Fibroblast of mammary gland (primary cell): Measurements from ENCODE around the gene MYBPHL.

Experiments
- DNase-seq: peaks from one replicate; pipeline ENCODE4 v3.0.0-alpha.2; 2010; ENCODE audit warnings: low read depth
- H3K4me3 ChIP-seq: 2 replicates; pipeline ENCODE4 v1.5.1; 2011; ENCODE audit warnings: low read depth, mild to moderate bottlenecking, low read length, moderate library complexity; ENCODE audit not compliant: control insufficient read depth
- TF ChIP-seq, protein P1 (sequence below): conservative IDR thresholded peaks from 2 replicates; pipeline ENCODE4 v1.5.1; 2011; ENCODE audit warnings: low read depth, low read length, inconsistent platforms; ENCODE audit not compliant: control insufficient read depth, insufficient read depth

The MYBPHL gene

DNA sequence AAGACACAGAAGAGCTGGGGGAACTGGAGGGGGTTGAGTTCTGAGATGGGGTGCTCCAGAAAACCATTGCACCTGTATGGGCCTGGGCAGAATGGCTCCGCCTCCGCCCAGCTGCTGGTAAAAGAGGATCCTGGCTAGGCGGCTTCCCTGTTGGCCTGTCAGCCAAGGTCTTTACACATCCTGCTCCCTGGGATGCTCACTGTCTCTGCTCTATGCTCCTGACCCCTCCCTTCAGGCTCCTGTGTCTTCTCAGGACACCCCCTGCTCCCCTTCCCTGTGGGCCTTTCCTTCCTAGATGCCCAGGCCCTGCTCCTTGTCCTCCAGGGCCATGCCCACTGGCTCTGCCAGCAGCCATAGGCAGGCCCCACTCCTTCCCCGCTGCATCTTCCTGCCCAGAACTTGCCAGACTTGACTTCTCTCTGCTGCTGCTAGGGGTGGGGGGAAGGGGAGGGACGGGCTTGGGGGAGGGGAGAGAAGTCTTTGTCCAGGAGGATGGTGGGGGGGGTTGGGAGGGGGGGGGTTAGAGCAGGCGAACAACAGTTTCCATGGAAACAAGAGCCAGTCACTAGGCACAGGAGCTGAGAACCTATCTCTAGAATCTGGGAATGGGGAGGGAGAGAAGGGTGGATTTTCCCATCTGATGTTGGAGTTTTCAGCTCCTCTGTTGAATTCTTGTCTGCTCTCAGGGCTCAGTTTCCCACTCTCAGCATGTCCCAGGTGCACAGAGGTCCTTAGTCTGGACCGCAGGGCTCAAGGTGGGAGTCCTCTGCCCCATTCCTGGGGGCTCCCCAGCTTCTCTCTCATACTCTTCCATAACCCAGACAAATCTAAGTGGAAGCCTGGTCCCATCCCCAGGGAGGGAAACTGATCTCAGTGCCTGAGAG, 46.9 kb downstream of the MYBPHL start:
- TF ChIP-seq, protein P1, sequence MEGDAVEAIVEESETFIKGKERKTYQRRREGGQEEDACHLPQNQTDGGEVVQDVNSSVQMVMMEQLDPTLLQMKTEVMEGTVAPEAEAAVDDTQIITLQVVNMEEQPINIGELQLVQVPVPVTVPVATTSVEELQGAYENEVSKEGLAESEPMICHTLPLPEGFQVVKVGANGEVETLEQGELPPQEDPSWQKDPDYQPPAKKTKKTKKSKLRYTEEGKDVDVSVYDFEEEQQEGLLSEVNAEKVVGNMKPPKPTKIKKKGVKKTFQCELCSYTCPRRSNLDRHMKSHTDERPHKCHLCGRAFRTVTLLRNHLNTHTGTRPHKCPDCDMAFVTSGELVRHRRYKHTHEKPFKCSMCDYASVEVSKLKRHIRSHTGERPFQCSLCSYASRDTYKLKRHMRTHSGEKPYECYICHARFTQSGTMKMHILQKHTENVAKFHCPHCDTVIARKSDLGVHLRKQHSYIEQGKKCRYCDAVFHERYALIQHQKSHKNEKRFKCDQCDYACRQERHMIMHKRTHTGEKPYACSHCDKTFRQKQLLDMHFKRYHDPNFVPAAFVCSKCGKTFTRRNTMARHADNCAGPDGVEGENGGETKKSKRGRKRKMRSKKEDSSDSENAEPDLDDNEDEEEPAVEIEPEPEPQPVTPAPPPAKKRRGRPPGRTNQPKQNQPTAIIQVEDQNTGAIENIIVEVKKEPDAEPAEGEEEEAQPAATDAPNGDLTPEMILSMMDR: no peak
- no peak for DNase-seq

DNA sequence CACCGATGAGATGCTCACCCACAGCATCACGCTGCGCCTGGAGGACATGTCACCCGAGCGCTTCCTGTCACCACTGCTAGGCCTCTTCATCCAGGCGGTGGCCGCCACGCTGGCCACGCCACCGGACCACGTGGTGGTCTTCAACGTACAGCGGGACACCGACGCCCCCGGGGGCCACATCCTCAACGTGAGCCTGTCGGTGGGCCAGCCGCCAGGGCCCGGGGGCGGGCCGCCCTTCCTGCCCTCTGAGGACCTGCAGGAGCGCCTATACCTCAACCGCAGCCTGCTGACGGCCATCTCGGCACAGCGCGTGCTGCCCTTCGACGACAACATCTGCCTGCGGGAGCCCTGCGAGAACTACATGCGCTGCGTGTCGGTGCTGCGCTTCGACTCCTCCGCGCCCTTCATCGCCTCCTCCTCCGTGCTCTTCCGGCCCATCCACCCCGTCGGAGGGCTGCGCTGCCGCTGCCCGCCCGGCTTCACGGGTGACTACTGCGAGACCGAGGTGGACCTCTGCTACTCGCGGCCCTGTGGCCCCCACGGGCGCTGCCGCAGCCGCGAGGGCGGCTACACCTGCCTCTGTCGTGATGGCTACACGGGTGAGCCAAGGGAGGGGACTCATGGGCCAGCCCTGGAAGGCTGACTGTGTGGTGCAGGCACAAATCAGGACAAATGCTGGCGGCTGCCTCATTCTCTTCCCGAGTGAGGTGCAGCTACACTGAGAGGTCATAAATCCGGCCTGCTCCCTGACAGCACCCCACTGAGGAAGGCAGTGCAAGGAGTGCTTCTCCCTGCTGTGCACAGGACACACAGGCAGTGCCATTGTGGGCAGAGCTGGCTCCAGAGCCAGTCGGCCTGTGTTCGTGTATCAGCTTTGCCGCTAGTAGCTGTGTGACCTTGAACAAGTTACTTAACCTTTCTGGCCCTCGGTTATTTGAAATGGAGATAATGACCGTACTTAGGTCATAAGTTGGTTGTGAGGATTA, 48.0 kb downstream of the MYBPHL start:
- DNase-seq: no peak
- TF ChIP-seq, protein P1: no peak
- no peak overlapping the region for H3K4me3 ChIP-seq

More for the DNA sequence above, 46.9 kb downstream of the MYBPHL start:
- H3K4me3 ChIP-seq: no peak overlapping the region

DNA sequence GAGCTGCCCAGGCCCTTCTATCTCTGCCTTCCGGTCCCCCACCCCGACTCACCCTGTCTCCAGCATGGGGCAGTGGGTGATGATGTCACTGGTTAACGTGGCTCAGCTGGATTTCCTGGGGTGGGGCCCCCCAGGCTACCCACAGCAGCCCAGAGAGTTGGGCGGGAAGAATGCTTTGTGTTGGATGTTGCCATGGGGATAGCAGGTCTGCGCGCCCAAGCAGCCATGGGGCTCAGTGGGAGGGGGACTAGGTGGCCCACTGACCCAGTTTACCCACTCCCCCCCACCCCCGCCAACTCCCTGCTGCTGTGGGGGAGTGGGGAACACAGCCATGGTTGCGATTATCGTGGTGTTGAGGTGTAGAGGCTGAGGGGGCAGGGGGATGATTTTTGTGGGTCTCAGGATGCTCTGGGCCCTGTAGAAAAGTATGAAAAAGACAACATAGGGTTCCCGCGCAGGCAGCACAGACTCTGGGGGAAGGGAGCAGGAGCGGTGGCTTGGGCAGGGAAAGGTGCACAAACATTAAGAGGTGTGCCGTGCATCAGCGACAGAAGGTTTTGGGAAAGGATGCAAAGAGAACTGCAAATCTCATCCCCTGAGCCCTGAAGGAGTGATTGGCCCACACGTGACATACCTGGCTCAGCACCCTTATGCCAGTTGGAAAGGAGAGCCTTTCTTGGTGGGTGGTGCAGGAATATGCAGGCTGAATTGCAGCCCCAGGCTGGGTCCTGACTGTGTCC, 49.0 kb downstream of the MYBPHL start:
- no peak for DNase-seq
- TF ChIP-seq, protein P1: no peak
- no peak overlapping the region for H3K4me3 ChIP-seq

DNA sequence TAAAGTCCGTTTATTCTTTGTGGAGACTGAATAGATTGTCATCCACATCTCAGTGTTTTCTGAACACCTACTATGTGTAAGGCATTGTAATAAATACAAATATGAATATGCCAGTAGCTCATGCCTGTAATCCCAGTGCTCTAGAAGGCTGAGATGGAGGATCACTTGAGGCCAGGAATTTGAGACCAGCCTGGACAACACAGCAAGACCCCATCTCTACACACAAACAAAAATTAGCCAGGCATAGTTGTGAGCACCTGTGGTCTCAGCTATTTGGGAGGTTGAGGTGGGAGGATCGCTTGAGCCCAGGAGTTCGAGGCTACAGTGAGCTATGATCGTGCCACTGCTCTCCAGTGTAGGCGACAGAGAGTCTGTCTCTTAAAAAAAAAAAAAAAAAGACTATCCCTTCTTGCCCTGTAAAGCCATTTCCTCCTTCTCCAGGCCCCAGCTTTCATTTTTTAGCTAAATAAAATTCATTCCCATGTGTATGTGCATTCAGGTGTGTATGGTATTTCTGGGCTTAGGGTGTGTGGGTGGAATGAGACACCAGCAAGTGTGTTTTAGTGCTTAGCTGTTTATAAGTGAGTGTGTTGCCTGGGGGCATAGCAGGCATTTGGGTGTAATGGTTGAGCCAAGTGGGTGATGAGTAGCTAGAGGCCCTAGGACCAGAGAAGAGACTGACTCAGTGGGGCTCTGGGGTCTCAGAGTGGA, 49.7 kb downstream of the MYBPHL start:
- TF ChIP-seq, protein P1: no peak
- H3K4me3 ChIP-seq: no peak overlapping the region
- no peak for DNase-seq

DNA sequence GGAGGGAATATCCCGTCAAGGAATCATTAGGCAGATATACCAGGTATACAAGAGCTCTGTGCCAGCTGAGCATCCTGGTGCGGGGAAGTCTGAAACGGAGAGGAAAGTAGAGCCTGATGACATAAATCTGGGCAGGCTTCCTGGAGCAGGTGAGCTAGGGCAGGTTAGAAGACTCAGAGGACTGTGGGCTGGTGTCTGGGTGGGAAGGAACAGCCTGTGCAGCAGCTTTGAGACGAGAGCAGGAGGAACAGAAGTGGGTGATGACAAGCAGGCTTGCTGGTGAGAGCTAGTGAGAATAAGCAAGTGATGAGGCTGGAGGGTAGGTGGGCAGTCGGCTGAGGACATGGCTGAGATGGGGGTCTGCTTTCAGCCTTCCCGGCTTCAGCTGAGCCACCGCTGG, 50.7 kb downstream of the MYBPHL start:
- DNase-seq: no peak
- H3K4me3 ChIP-seq: no peak overlapping the region
- TF ChIP-seq, protein P1: no peak
